PC-3 (cell line): Measurements from ENCODE around the gene HOXD12.

Experiments used
- CTCF ChIP-seq: fragments of 300-600 bp; sonication (generic); conservative IDR thresholded peaks from 2 replicates; pipeline ENCODE4 v1.5.1; 2017; ENCODE audit warnings: antibody characterized with exemption, low read depth, mild to moderate bottlenecking, low read length
- EZH2 ChIP-seq: fragments of 300-600 bp; sonication (generic); IDR thresholded peaks from one replicate; pipeline ENCODE4 v1.6.1; 2017; ENCODE audit warnings: antibody characterized with exemption, mild to moderate bottlenecking, low read length; ENCODE audit not compliant: unreplicated experiment

GRCh38 chr2:176080540-176081375 is 18.8 kb upstream of the HOXD12 start:
- TF ChIP-seq CTCF (no peak), EZH2 (no peak)
